Colonic mucosa (tissue), 4 donors: ENCODE measurements around the gene AMN1. TPM values are rescaled to one million over a fixed set of nuclear protein-coding genes. Genes with fewer than 3 reads are reported as not detected.
"Not testable (repeated sequence)": the region's sequence is repeated elsewhere in the genome, so short reads cannot be mapped to it uniquely, and the experiment has no call there.

Source experiments
- DNase-seq: peaks from one replicate; pipeline ENCODE4 v3.0.0-alpha.2; 2020
- H3K27ac ChIP-seq: fragments of 200-600 bp; one replicate; pipeline ENCODE4 v1.8.0; 2021
- H3K27me3 ChIP-seq: fragments of 200-600 bp; one replicate; pipeline ENCODE4 v1.8.0; 2021
- H3K36me3 ChIP-seq: fragments of 200-600 bp; one replicate; pipeline ENCODE4 v1.8.0; 2021
- H3K4me1 ChIP-seq: fragments of 200-600 bp; one replicate; pipeline ENCODE4 v1.8.0; 2021; ENCODE audit warnings: mild to moderate bottlenecking
- H3K4me3 ChIP-seq: fragments of 200-600 bp; one replicate; pipeline ENCODE4 v1.8.0; 2021
- H3K9ac ChIP-seq, 2 donors: one replicate each; pipeline ENCODE4 v1.7.0; 2013; ENCODE audit warnings: control low read depth in 2 of 2, low read depth in 2 of 2, low read length in 2 of 2
- H3K9me3 ChIP-seq: fragments of 200-600 bp; one replicate; pipeline ENCODE4 v1.8.0; 2021
- intact Hi-C: fragments of 100-400 bp; cut with DNase I; formaldehyde crosslinking; loops from one replicate; pipeline ENCODE4 v1.14.1; 2022
- total RNA-seq, 2 donors: library from RNA; stranded (reverse); fragmentation: NEBNext Ultra II Directional in 1 of 2; extraction: Animal tissue kit (Norgen Biotek cat#: 25700) in 1 of 2; gene quantifications; one replicate each; pipeline ENCODE4 v1.2.1, GENCODE V29; 2021
- TF ChIP-seq, protein P1 (sequence below): fragments of 200-600 bp; IDR thresholded peaks from one replicate; pipeline ENCODE4 v1.8.0; 2022; ENCODE audit warnings: antibody characterized with exemption, mild to moderate bottlenecking
- donor health status: healthy.
- donor health status: DM: no; HTN: no; CAD: no.
- donor health status: DM: no; HTN: no; CAD: no.

The AMN1 gene
- total RNA-seq, 2 donors from 2014 or later: 4.4 to 4.8 TPM

- no peak overlapping the region for H3K27ac ChIP-seq
Observed at GRCh38 chr12:31768046-31768445, 39.2 kb upstream of the AMN1 start.

DNA sequence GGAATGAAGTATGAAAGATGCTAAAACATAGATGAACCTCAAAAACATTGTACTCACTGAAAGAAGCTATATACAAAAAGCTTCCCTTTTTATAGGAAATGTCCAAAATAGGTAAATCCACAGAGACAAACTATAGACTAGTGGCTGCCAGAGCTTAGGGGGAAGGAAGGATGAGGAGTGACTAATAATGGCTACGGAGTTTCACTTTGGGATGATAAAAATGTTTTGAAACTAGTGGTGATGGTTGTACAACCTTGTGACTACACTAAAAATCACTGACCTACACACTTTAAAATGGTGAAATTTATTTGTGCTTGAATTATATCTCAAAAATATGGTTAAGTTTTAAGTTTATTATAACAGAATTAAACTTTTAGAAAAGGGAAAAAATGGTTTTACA, 37.1 kb upstream of the AMN1 start:
- TF ChIP-seq, protein P1, sequence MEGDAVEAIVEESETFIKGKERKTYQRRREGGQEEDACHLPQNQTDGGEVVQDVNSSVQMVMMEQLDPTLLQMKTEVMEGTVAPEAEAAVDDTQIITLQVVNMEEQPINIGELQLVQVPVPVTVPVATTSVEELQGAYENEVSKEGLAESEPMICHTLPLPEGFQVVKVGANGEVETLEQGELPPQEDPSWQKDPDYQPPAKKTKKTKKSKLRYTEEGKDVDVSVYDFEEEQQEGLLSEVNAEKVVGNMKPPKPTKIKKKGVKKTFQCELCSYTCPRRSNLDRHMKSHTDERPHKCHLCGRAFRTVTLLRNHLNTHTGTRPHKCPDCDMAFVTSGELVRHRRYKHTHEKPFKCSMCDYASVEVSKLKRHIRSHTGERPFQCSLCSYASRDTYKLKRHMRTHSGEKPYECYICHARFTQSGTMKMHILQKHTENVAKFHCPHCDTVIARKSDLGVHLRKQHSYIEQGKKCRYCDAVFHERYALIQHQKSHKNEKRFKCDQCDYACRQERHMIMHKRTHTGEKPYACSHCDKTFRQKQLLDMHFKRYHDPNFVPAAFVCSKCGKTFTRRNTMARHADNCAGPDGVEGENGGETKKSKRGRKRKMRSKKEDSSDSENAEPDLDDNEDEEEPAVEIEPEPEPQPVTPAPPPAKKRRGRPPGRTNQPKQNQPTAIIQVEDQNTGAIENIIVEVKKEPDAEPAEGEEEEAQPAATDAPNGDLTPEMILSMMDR: no peak
- H3K4me1 ChIP-seq: no peaks in the 10 kb centered on the region
- intact Hi-C loops: no loop called here
- H3K27ac ChIP-seq: no peak overlapping the region
- no peaks in the 10 kb centered on the region for H3K9me3 ChIP-seq
- no peak for DNase-seq
- H3K9ac ChIP-seq: no peak overlapping the region
- H3K27me3 ChIP-seq: no peaks in the 10 kb centered on the region
- no peak overlapping the region for H3K4me3 ChIP-seq
- no peaks in the 10 kb centered on the region for H3K36me3 ChIP-seq

More at GRCh38 chr12:31768046-31768445, 39.2 kb upstream of the AMN1 start:
- H3K9ac ChIP-seq: no peak overlapping the region
- no peak for DNase-seq
- no peaks in the 10 kb centered on the region for H3K4me1 ChIP-seq
- H3K9me3 ChIP-seq: no peaks in the 10 kb centered on the region
- TF ChIP-seq, protein P1: no peak
- no peak overlapping the region for H3K4me3 ChIP-seq
- H3K36me3 ChIP-seq: no peaks in the 10 kb centered on the region
- intact Hi-C loops: no loop called here
- H3K27me3 ChIP-seq: no peaks in the 10 kb centered on the region

DNA sequence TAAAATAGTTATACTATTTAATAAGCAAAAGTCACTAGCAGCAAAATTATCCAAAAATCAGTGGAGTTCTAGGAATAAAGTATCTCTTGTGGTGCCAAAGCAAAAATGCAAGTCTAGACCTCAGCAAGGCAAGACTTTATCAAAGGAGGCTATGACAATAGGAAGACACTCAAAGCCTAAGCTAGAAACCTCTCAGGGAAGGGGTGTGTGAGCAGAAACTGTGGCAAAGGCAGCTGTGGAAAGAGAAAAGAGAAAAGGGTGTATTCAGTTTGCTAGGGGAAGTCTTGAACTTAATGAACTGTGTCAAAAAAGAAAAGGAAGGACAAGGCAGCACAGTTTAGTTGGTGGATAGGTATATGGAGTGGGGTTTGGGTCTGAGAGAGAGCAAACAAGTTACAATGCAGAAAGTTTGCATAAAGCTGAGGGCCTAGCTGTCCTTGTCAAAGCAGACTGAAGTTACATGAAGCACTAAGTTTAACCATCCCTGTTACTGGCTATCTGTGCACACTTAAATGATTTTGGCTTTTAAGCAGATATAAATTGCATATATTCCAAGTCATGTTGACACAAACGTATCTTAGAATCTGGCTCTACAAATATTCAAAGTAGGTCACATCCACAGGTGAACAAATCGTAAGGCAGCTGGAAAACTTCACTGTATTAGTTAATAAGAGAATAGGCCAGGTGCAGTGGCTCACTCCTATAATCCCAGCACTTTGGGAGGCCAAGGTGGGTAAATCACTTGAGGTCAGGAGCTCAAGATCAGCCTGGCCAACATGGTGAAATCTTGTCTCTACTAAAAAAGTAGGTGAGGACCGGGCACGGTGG, 31.0 kb upstream of the AMN1 start:
- intact Hi-C loops: no loop called here
- DNase-seq: no peak
- H3K9ac ChIP-seq: no peak overlapping the region
- no peaks in the 10 kb centered on the region for H3K4me1 ChIP-seq
- no peaks in the 10 kb centered on the region for H3K9me3 ChIP-seq
- H3K27ac ChIP-seq: no peak overlapping the region
- no peaks in the 10 kb centered on the region for H3K27me3 ChIP-seq
- no peak overlapping the region for H3K4me3 ChIP-seq
- no peaks in the 10 kb centered on the region for H3K36me3 ChIP-seq
- TF ChIP-seq, protein P1: no peak

DNA sequence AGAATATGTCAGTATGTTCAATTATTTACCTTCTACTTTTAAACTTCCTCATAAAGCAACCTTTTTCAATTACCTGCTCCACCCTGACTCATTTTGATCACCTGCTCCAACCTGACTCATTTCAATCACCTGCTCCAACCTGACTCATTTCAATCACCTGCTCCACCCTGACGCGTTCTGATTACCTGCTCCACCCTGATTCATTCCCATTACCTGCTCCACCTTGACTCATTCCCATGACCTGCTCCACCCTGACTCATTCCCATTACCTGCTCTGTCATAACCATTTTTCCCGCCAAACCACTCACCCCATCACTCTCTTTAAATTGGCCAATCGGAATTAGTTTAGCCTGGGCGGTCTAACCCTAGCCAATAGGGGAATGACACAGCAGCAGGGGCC, 29.5 kb upstream of the AMN1 start:
- H3K36me3 ChIP-seq, H3K4me3 ChIP-seq, H3K9me3 ChIP-seq, H3K27me3 ChIP-seq, intact Hi-C loops, H3K4me1 ChIP-seq, H3K27ac ChIP-seq, H3K9ac ChIP-seq: not testable (repeated sequence)
- peak; percentile 52 for DNase-seq

GRCh38 chr12:31756977-31757420, 28.2 kb upstream of the AMN1 start:
- TF ChIP-seq, protein P1: no peak
- no peak overlapping the region for H3K4me3 ChIP-seq
- no peaks in the 10 kb centered on the region for H3K27me3 ChIP-seq
- H3K4me1 ChIP-seq: no peaks in the 10 kb centered on the region
- intact Hi-C loops: no loop called here
- H3K27ac ChIP-seq: peak overlapping the region; percentile 24
- peak; percentile 40 for DNase-seq
- no peaks in the 10 kb centered on the region for H3K9me3 ChIP-seq
- no peak overlapping the region for H3K9ac ChIP-seq
- no peaks in the 10 kb centered on the region for H3K36me3 ChIP-seq

DNA sequence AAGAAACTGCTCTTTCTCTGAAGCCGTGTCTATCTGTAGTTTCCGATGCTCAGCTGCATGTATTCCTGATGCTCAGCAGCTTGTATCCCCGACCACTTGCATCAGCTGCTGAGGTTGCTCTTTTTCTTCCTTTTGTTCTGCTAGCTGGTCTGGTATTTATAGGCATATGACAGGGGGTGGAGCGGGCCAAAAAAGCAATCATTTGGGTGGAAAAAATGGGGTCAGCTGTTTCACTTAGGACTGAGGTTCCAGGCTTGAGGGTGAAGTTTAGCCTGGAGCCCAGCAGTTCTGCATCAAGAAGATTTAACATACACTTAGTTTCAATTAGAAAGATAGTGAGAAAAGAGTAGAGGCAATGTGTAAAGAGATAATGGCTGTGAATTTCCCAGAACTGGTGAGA, 23.6 kb upstream of the AMN1 start:
- Histone ChIP-seq H3K9me3 (no peaks in the 10 kb centered on the region), H3K4me1 (no peaks in the 10 kb centered on the region), H3K27me3 (no peaks in the 10 kb centered on the region), H3K36me3 (no peaks in the 10 kb centered on the region), H3K4me3 (no peak overlapping the region), H3K27ac (no peak overlapping the region), H3K9ac (no peak overlapping the region)
- DNase-seq: no peak
- intact Hi-C loops: no loop called here
- TF ChIP-seq, protein P1: no peak
